ENCODE data around the gene EIF4ENIF1.

- TF ChIP-seq POLR2A (IDR thresholded peaks at IDR 0.05; ENCODE audit: low read depth, low read length) (no peak), CTCF (IDR thresholded peaks at IDR 0.05; ENCODE audit: extremely low read depth in 1 of 2, insufficient read depth in 1 of 2, low read depth in 1 of 2, low read length in 2 of 2) (no peak), POLR2AphosphoS5 (IDR thresholded peaks at IDR 0.05; ENCODE audit: insufficient read depth, low read depth, low read length) (no peak)
- TF ChIP-seq, protein P1, sequence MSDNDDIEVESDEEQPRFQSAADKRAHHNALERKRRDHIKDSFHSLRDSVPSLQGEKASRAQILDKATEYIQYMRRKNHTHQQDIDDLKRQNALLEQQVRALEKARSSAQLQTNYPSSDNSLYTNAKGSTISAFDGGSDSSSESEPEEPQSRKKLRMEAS (IDR thresholded peaks at IDR 0.05; ENCODE audit: insufficient read depth, insufficient read length) = no peak
Measured at GRCh38 chr22:31445642-31446041, 44.0 kb downstream of the EIF4ENIF1 start.
